ENCODE results near the gene CRIP2. TPM values are rescaled to one million over a fixed set of nuclear protein-coding genes. Genes with fewer than 3 reads are reported as not detected.

CRIP2 gene
- total and polyA plus RNA-seq, 2 experiments from 2014 or later = 3.4 to 9.6 TPM

GRCh38 chr14:105466531-105467248 is 7.9 kb upstream of the CRIP2 start:
- peaks cover 5% of the 10 kb centered on the region for H3K4me1 Mint-ChIP-seq
- Histone ChIP-seq H4K20me1 (replicated peaks; ENCODE audit: insufficient read depth) (peaks cover 5% of the 10 kb centered on the region; the same call in 1 of the 2 replicates), H3K4me2 (no peak overlapping the region), H3K4me3 (no peak overlapping the region), H3K27ac (ENCODE audit: low read depth) (no peak overlapping the region), H3K27me3 (ENCODE audit: insufficient read depth) (no peaks in the 10 kb centered on the region), H3K36me3 (ENCODE audit: insufficient read depth) (no peaks in the 10 kb centered on the region; the same call in 1 of the 2 replicates), H3K79me2 (replicated peaks; ENCODE audit: insufficient read depth) (no peaks in the 10 kb centered on the region), H3K9me2 (ENCODE audit: insufficient read depth) (no peaks in the 10 kb centered on the region), H3F3A (replicated peaks; ENCODE audit: low read depth) (peaks cover 5% of the 10 kb centered on the region; the same call in 1 of the 2 replicates), H2AFZ (no peak overlapping the region), H3K4me1 (ENCODE audit: insufficient read depth) (peaks cover 9% of the 10 kb centered on the region; the same call in 1 of the 2 replicates)
- H3K36me3 Mint-ChIP-seq (ENCODE audit: low read depth) = peaks cover 24% of the 10 kb centered on the region
- H3K27me3 Mint-ChIP-seq (ENCODE audit: insufficient read depth, low read depth, poor library complexity) = peaks cover 13% of the 10 kb centered on the region
- H3K27ac Mint-ChIP-seq = no peak overlapping the region; the same call in 1 of the 2 replicates
- TF ChIP-seq EZH2 (IDR thresholded peaks at IDR 0.05; ENCODE audit: low read depth, unreplicated experiment) (no peak), EZH2phosphoT487 (IDR thresholded peaks at IDR 0.05; ENCODE audit: unreplicated experiment) (no peak), JUNB (IDR thresholded peaks at IDR 0.05; ENCODE audit: unreplicated experiment) (no peak), NANOG (IDR thresholded peaks at IDR 0.05; ENCODE audit: borderline replicate concordance) (no peak), POLR2AphosphoS5 (IDR thresholded peaks at IDR 0.05; ENCODE audit: low read depth) (no peak), STAT1 (IDR thresholded peaks at IDR 0.05; ENCODE audit: unreplicated experiment) (no peak), ZNF114 (CRISPR knock-in tag; IDR thresholded peaks at IDR 0.05) (no peak), CREB1 (CRISPR knock-in tag; IDR thresholded peaks at IDR 0.05; ENCODE audit: low read depth) (no peak), ZNF331 (CRISPR knock-in tag; IDR thresholded peaks at IDR 0.05; ENCODE audit: low read depth) (no peak), CTCF (conservative IDR thresholded peaks at IDR 0.05; ENCODE audit: low read depth in 2 of 2) (no peak)
- TF ChIP-seq, protein P1, sequence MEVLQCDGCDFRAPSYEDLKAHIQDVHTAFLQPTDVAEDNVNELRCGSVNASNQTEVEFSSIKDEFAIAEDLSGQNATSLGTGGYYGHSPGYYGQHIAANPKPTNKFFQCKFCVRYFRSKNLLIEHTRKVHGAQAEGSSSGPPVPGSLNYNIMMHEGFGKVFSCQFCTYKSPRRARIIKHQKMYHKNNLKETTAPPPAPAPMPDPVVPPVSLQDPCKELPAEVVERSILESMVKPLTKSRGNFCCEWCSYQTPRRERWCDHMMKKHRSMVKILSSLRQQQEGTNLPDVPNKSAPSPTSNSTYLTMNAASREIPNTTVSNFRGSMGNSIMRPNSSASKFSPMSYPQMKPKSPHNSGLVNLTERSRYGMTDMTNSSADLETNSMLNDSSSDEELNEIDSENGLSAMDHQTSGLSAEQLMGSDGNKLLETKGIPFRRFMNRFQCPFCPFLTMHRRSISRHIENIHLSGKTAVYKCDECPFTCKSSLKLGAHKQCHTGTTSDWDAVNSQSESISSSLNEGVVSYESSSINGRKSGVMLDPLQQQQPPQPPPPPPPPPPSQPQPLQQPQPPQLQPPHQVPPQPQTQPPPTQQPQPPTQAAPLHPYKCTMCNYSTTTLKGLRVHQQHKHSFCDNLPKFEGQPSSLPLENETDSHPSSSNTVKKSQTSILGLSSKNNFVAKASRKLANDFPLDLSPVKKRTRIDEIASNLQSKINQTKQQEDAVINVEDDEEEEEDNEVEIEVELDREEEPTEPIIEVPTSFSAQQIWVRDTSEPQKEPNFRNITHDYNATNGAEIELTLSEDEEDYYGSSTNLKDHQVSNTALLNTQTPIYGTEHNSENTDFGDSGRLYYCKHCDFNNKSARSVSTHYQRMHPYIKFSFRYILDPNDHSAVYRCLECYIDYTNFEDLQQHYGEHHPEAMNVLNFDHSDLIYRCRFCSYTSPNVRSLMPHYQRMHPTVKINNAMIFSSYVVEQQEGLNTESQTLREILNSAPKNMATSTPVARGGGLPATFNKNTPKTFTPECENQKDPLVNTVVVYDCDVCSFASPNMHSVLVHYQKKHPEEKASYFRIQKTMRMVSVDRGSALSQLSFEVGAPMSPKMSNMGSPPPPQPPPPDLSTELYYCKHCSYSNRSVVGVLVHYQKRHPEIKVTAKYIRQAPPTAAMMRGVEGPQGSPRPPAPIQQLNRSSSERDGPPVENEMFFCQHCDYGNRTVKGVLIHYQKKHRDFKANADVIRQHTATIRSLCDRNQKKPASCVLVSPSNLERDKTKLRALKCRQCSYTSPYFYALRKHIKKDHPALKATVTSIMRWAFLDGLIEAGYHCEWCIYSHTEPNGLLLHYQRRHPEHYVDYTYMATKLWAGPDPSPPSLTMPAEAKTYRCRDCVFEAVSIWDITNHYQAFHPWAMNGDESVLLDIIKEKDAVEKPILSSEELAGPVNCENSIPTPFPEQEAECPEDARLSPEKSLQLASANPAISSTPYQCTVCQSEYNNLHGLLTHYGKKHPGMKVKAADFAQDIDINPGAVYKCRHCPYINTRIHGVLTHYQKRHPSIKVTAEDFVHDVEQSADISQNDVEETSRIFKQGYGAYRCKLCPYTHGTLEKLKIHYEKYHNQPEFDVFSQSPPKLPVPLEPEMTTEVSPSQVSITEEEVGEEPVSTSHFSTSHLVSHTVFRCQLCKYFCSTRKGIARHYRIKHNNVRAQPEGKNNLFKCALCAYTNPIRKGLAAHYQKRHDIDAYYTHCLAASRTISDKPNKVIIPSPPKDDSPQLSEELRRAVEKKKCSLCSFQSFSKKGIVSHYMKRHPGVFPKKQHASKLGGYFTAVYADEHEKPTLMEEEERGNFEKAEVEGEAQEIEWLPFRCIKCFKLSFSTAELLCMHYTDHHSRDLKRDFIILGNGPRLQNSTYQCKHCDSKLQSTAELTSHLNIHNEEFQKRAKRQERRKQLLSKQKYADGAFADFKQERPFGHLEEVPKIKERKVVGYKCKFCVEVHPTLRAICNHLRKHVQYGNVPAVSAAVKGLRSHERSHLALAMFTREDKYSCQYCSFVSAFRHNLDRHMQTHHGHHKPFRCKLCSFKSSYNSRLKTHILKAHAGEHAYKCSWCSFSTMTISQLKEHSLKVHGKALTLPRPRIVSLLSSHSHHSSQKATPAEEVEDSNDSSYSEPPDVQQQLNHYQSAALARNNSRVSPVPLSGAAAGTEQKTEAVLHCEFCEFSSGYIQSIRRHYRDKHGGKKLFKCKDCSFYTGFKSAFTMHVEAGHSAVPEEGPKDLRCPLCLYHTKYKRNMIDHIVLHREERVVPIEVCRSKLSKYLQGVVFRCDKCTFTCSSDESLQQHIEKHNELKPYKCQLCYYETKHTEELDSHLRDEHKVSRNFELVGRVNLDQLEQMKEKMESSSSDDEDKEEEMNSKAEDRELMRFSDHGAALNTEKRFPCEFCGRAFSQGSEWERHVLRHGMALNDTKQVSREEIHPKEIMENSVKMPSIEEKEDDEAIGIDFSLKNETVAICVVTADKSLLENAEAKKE (CRISPR knock-in tag; IDR thresholded peaks at IDR 0.05) = no peak
- TF ChIP-seq, protein P2, sequence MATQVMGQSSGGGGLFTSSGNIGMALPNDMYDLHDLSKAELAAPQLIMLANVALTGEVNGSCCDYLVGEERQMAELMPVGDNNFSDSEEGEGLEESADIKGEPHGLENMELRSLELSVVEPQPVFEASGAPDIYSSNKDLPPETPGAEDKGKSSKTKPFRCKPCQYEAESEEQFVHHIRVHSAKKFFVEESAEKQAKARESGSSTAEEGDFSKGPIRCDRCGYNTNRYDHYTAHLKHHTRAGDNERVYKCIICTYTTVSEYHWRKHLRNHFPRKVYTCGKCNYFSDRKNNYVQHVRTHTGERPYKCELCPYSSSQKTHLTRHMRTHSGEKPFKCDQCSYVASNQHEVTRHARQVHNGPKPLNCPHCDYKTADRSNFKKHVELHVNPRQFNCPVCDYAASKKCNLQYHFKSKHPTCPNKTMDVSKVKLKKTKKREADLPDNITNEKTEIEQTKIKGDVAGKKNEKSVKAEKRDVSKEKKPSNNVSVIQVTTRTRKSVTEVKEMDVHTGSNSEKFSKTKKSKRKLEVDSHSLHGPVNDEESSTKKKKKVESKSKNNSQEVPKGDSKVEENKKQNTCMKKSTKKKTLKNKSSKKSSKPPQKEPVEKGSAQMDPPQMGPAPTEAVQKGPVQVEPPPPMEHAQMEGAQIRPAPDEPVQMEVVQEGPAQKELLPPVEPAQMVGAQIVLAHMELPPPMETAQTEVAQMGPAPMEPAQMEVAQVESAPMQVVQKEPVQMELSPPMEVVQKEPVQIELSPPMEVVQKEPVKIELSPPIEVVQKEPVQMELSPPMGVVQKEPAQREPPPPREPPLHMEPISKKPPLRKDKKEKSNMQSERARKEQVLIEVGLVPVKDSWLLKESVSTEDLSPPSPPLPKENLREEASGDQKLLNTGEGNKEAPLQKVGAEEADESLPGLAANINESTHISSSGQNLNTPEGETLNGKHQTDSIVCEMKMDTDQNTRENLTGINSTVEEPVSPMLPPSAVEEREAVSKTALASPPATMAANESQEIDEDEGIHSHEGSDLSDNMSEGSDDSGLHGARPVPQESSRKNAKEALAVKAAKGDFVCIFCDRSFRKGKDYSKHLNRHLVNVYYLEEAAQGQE (IDR thresholded peaks at IDR 0.05; ENCODE audit: unreplicated experiment) = no peak
- TF ChIP-seq, protein P3, sequence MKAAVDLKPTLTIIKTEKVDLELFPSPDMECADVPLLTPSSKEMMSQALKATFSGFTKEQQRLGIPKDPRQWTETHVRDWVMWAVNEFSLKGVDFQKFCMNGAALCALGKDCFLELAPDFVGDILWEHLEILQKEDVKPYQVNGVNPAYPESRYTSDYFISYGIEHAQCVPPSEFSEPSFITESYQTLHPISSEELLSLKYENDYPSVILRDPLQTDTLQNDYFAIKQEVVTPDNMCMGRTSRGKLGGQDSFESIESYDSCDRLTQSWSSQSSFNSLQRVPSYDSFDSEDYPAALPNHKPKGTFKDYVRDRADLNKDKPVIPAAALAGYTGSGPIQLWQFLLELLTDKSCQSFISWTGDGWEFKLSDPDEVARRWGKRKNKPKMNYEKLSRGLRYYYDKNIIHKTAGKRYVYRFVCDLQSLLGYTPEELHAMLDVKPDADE (IDR thresholded peaks at IDR 0.05) = no peak
- no peak for ATAC-seq
- H3K9me3 Mint-ChIP-seq = no peaks in the 10 kb centered on the region
- no peak overlapping the region for H3K4me3 Mint-ChIP-seq
- DNase-seq (ENCODE audit: low spot score) = no peak

All from GM23338 (cell line).